Panc1 (cell line): ENCODE measurements around the gene MAEA. TPM values are rescaled to one million over a fixed set of nuclear protein-coding genes. Genes with fewer than 3 reads are reported as not detected.

ENCODE experiments used
- ATAC-seq: fragments of 200-7000 bp; cut with Tn5 transposase; 2 replicates; pipeline ENCODE4 v1.9.1; 2020; ENCODE audit warnings: mild to moderate bottlenecking, moderate library complexity
- BruUV-seq: library from RNA; stranded (reverse); fragments of 400-500 nt; replicated peaks from 2 replicates; lab custom pipeline; 2021; lab: Mats Ljungman, UMichigan
- CTCF ChIA-PET: fragments of 300-600 bp; sonication (Branson Sonifier 250); formaldehyde crosslinking; loops from one replicate; lab custom pipeline; 2022; ENCODE audit warnings: antibody characterized with exemption; lab: Charles Lee
- POLR2A ChIA-PET: fragments of 300-600 bp; sonication (Branson Sonifier 250); formaldehyde crosslinking; loops from one replicate; lab custom pipeline; 2022; ENCODE audit warnings: antibody characterized with exemption; lab: Charles Lee
- DNase-seq: peaks from one replicate; pipeline ENCODE4 v3.0.0-alpha.2; 2010; ENCODE audit warnings: low read depth, low spot score
- H3K27ac ChIP-seq: 2 replicates; pipeline ENCODE4 v1.5.1; 2011; ENCODE audit warnings: mild to moderate bottlenecking, low read length, inconsistent platforms
- H3K27me3 ChIP-seq: fragments of 200-500 bp; sonication (Bioruptor generic); 2 replicates; pipeline ENCODE4 v1.6.0; 2014; ENCODE audit warnings: low read length, inconsistent platforms; ENCODE audit not compliant: control insufficient read depth, insufficient read depth
- H3K36me3 ChIP-seq: fragments of 200-500 bp; sonication (Bioruptor generic); 2 replicates; pipeline ENCODE4 v1.5.1; 2014; ENCODE audit warnings: inconsistent platforms, mild to moderate bottlenecking, low read length, moderate library complexity; ENCODE audit not compliant: control insufficient read depth, insufficient read depth
- H3K4me1 ChIP-seq: 2 replicates; pipeline ENCODE4 v1.5.1; 2011; ENCODE audit warnings: inconsistent platforms, mild to moderate bottlenecking, low read length, moderate library complexity; ENCODE audit not compliant: control insufficient read depth, insufficient read depth
- H3K4me3 ChIP-seq, 2 experiments: 2 replicates each; pipeline ENCODE4 v1.5.1; 2011 to 2012; ENCODE audit warnings: low read depth in 2 of 2, low read length in 2 of 2, mild to moderate bottlenecking in 2 of 2, inconsistent platforms in 1 of 2, moderate library complexity in 1 of 2
- H3K9me3 ChIP-seq: fragments of 200-500 bp; sonication (Bioruptor generic); 2 replicates; pipeline ENCODE4 v1.5.1; 2014; ENCODE audit warnings: low read depth, mild to moderate bottlenecking, inconsistent platforms, low read length, moderate library complexity; ENCODE audit not compliant: control insufficient read depth, insufficient read depth
- CTCF ChIP-seq: fragments of 450-650 bp; IDR thresholded peaks from 2 replicates; pipeline ENCODE4 v1.5.1; 2017; ENCODE audit warnings: mild to moderate bottlenecking
- POLR2AphosphoS5 ChIP-seq: IDR thresholded peaks from 2 replicates; pipeline ENCODE4 v1.6.1; 2012; ENCODE audit warnings: mild to moderate bottlenecking, low read depth, low read length, moderate library complexity
- SIN3A ChIP-seq: IDR thresholded peaks from 2 replicates; pipeline ENCODE4 v1.6.1; 2012; ENCODE audit warnings: low read depth, mild to moderate bottlenecking, low read length, moderate library complexity, borderline replicate concordance; ENCODE audit not compliant: insufficient read depth
- TCF7L2 ChIP-seq: IDR thresholded peaks from 2 replicates; pipeline ENCODE4 v1.6.1; 2011; ENCODE audit warnings: mild to moderate bottlenecking, low read depth, low read length, inconsistent platforms
- in situ Hi-C: cut with HindIII; loops from 2 replicates; pipeline ENCODE4 v1.10.0; 2016; ENCODE audit warnings: low sequenced_read_pairs, low pct_unique_long_range_greater_than_20kb
- intact Hi-C: fragments of 100-400 bp; cut with micrococcal nuclease; formaldehyde crosslinking; loops from one replicate; pipeline ENCODE4 v1.10.0; 2022; ENCODE audit not compliant: unreplicated experiment
- total RNA-seq: library from RNA; stranded (reverse); gene quantifications from one replicate; pipeline ENCODE4 v1.2.1, GENCODE V29; 2021; ENCODE audit not compliant: unreplicated experiment
- TF ChIP-seq, protein P1 (sequence below), 2 experiments: IDR thresholded peaks; 2 replicates each; pipeline ENCODE4 v1.6.1; 2011 to 2012; ENCODE audit warnings: low read depth in 2 of 2, control low read depth in 1 of 2, low read length in 1 of 2, mild to moderate bottlenecking in 1 of 2, moderate library complexity in 1 of 2; ENCODE audit not compliant: insufficient read depth in 1 of 2

MAEA gene
- total RNA-seq, 1 experiment from 2014 or later = 62.3 TPM

DNA sequence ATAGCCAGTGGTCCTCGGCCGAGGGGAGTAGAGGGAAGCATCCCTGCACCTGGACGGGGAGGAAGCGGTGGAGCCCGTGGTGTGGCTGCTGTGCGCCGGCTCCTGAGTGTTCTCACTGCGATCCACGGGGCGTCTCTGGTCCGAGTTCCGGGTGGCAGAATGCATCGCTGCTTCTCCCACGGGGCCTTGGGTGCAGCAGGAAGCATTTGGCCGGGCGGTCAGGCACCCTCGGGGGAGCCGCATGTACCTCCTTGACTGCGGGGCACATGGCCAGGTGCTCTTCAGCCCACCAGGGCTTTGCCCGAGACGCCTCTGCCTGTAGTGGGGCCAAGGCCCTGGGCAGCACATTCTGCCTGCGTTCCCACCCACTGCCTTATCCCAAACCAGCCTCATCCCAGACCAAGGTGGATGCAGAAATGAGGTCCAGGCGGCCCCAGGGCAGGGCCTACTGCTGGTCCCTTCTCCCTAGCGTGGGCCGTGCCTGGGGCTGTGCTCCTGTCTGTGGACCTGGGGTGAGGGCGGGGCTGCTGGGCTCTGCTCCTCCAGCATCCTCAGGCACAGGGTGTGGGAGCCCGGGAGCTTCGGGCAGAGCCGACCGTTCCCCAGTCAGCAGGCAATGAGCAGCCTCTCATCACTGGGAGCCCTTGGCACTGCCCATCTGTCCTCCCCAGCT is 89.0 kb downstream of the MAEA start:
- intact Hi-C loops = no loop called here
- no peak for TF ChIP-seq SIN3A
- TF ChIP-seq, protein P1, sequence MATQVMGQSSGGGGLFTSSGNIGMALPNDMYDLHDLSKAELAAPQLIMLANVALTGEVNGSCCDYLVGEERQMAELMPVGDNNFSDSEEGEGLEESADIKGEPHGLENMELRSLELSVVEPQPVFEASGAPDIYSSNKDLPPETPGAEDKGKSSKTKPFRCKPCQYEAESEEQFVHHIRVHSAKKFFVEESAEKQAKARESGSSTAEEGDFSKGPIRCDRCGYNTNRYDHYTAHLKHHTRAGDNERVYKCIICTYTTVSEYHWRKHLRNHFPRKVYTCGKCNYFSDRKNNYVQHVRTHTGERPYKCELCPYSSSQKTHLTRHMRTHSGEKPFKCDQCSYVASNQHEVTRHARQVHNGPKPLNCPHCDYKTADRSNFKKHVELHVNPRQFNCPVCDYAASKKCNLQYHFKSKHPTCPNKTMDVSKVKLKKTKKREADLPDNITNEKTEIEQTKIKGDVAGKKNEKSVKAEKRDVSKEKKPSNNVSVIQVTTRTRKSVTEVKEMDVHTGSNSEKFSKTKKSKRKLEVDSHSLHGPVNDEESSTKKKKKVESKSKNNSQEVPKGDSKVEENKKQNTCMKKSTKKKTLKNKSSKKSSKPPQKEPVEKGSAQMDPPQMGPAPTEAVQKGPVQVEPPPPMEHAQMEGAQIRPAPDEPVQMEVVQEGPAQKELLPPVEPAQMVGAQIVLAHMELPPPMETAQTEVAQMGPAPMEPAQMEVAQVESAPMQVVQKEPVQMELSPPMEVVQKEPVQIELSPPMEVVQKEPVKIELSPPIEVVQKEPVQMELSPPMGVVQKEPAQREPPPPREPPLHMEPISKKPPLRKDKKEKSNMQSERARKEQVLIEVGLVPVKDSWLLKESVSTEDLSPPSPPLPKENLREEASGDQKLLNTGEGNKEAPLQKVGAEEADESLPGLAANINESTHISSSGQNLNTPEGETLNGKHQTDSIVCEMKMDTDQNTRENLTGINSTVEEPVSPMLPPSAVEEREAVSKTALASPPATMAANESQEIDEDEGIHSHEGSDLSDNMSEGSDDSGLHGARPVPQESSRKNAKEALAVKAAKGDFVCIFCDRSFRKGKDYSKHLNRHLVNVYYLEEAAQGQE (IDR thresholded peaks at IDR 0.05; ENCODE audit: insufficient read depth in 1 of 2, low read depth in 2 of 2, low read length in 1 of 2) = no peak
- TF ChIP-seq CTCF = no peak
- TF ChIP-seq POLR2AphosphoS5 = no peak
- TF ChIP-seq TCF7L2 = no peak
- in situ Hi-C loops = no loop called here
- no peak overlapping the region for H3K4me3 ChIP-seq
- POLR2A ChIA-PET = no interaction called here
- no peaks in the 10 kb centered on the region for H3K36me3 ChIP-seq
- ATAC-seq = no peak
- CTCF ChIA-PET = no interaction called here
- no peaks in the 10 kb centered on the region for H3K4me1 ChIP-seq
- DNase-seq = no peak
- no peak overlapping the region for H3K27ac ChIP-seq
- H3K9me3 ChIP-seq = no peaks in the 10 kb centered on the region
- H3K27me3 ChIP-seq = no peaks in the 10 kb centered on the region
- BruUV-seq = no TSS peak

GRCh38 chr4:1379351-1379781 is 89.7 kb downstream of the MAEA start:
- no TSS peak for BruUV-seq
- ATAC-seq = 0 out of 2 replicates have a peak, but pooled peaks have one; percentile 7
- DNase-seq = no peak
- no peak for TF ChIP-seq CTCF
- no peak for TF ChIP-seq SIN3A
- no peaks in the 10 kb centered on the region for H3K27me3 ChIP-seq
- ChIA-PET POLR2A (no interaction called here), CTCF (no interaction called here)
- no peak overlapping the region for H3K27ac ChIP-seq
- no peaks in the 10 kb centered on the region for H3K4me1 ChIP-seq
- in situ Hi-C loops (no loop called here), intact Hi-C loops (no loop called here)
- H3K9me3 ChIP-seq = no peaks in the 10 kb centered on the region
- H3K36me3 ChIP-seq = no peaks in the 10 kb centered on the region
- H3K4me3 ChIP-seq = no peak overlapping the region
